ENCODE measurements around the gene DPYSL5. TPM values are rescaled to one million over a fixed set of nuclear protein-coding genes. Genes with fewer than 3 reads are reported as not detected.
A peak's percentile ranks its signal among the peaks of the same experiment; 100 is the strongest.

DPYSL5 gene
- total RNA-seq, 1 donor from 2014 or later: 2.9 TPM

- H2AFZ ChIP-seq (ENCODE audit: low read depth, low read length): no peak overlapping the region
- no peak overlapping the region for H3K4me2 ChIP-seq (ENCODE audit: low read length)
- H3K79me2 ChIP-seq (ENCODE audit: insufficient read depth, low read length): peaks cover 3% of the 10 kb centered on the region
- Mint-ChIP-seq H3K4me3 (ENCODE audit: unreplicated experiment) (no peak overlapping the region), H3K27ac (ENCODE audit: unreplicated experiment) (no peak overlapping the region), H3K4me1 (ENCODE audit: low read depth, unreplicated experiment) (peaks cover 31% of the 10 kb centered on the region), H3K9me3 (ENCODE audit: unreplicated experiment) (peaks cover 2% of the 10 kb centered on the region), H3K36me3 (ENCODE audit: low read depth, unreplicated experiment) (peaks cover 3% of the 10 kb centered on the region), H3K27me3 (ENCODE audit: low read depth, unreplicated experiment) (peaks cover under 1% of the 10 kb centered on the region)
- no peak for FAIRE-seq
- H3K36me3 ChIP-seq (ENCODE audit: insufficient read depth, low read length): no peaks in the 10 kb centered on the region
- peaks cover 1% of the 10 kb centered on the region for H3K27me3 ChIP-seq (ENCODE audit: insufficient read depth, low read length)
- H3K9ac ChIP-seq (ENCODE audit: low read length): no peak overlapping the region
- DNase-seq (ENCODE audit: low read depth): no peak
- peaks cover 11% of the 10 kb centered on the region for H3K4me1 ChIP-seq (ENCODE audit: insufficient read depth, low read length)
- H3K4me3 ChIP-seq (ENCODE audit: insufficient read depth, low read depth, low read length): no peak overlapping the region
- H3K27ac ChIP-seq (ENCODE audit: low read depth, low read length): no peak overlapping the region
- peaks cover 55% of the 10 kb centered on the region for H4K20me1 ChIP-seq (ENCODE audit: insufficient read depth, low read length)
- no peaks in the 10 kb centered on the region for H3K9me3 ChIP-seq (ENCODE audit: insufficient read depth, low read depth, low read length)
- no peak for TF ChIP-seq EZH2 (IDR thresholded peaks at IDR 0.05; ENCODE audit: insufficient read depth, low read length)
- TF ChIP-seq CTCF (IDR thresholded peaks at IDR 0.05; ENCODE audit: insufficient read depth, low read depth, low read length): no peak
Observed at GRCh38 chr2:26974352-26974751, 126.4 kb downstream of the DPYSL5 start.

- Mint-ChIP-seq H3K27me3 (ENCODE audit: low read depth, unreplicated experiment) (no peaks in the 10 kb centered on the region), H3K4me1 (ENCODE audit: low read depth, unreplicated experiment) (peaks cover 37% of the 10 kb centered on the region), H3K36me3 (ENCODE audit: low read depth, unreplicated experiment) (peaks cover 3% of the 10 kb centered on the region), H3K9me3 (ENCODE audit: unreplicated experiment) (peaks cover 2% of the 10 kb centered on the region), H3K4me3 (ENCODE audit: unreplicated experiment) (peak overlapping the region; percentile 21), H3K27ac (ENCODE audit: unreplicated experiment) (no peak overlapping the region)
- no peak overlapping the region for H3K4me2 ChIP-seq (ENCODE audit: low read length)
- DNase-seq (ENCODE audit: low read depth) (no peak), FAIRE-seq (no peak)
- H4K20me1 ChIP-seq (ENCODE audit: insufficient read depth, low read length): peaks cover 63% of the 10 kb centered on the region
- peaks cover 3% of the 10 kb centered on the region for H3K79me2 ChIP-seq (ENCODE audit: insufficient read depth, low read length)
- H3K9me3 ChIP-seq (ENCODE audit: insufficient read depth, low read depth, low read length): no peaks in the 10 kb centered on the region
- H3K36me3 ChIP-seq (ENCODE audit: insufficient read depth, low read length): no peaks in the 10 kb centered on the region
- H3K4me1 ChIP-seq (ENCODE audit: insufficient read depth, low read length): peaks cover 14% of the 10 kb centered on the region
- no peaks in the 10 kb centered on the region for H3K27me3 ChIP-seq (ENCODE audit: insufficient read depth, low read length)
- no peak overlapping the region for H2AFZ ChIP-seq (ENCODE audit: low read depth, low read length)
- H3K4me3 ChIP-seq (ENCODE audit: insufficient read depth, low read depth, low read length): no peak overlapping the region
- TF ChIP-seq EZH2 (IDR thresholded peaks at IDR 0.05; ENCODE audit: insufficient read depth, low read length) (no peak), CTCF (IDR thresholded peaks at IDR 0.05; ENCODE audit: insufficient read depth, low read depth, low read length) (no peak)
- no peak overlapping the region for H3K27ac ChIP-seq (ENCODE audit: low read depth, low read length)
- H3K9ac ChIP-seq (ENCODE audit: low read length): no peak overlapping the region
Observed at GRCh38 chr2:26975102-26975501, 127.2 kb downstream of the DPYSL5 start.

- no peak overlapping the region for H3K4me3 Mint-ChIP-seq (ENCODE audit: unreplicated experiment)
- Histone ChIP-seq H3K9me3 (ENCODE audit: insufficient read depth, low read depth, low read length) (no peaks in the 10 kb centered on the region), H3K4me1 (ENCODE audit: insufficient read depth, low read length) (peaks cover 13% of the 10 kb centered on the region), H2AFZ (ENCODE audit: low read depth, low read length) (no peak overlapping the region), H3K27ac (ENCODE audit: low read depth, low read length) (no peak overlapping the region), H3K9ac (ENCODE audit: low read length) (no peak overlapping the region), H3K27me3 (ENCODE audit: insufficient read depth, low read length) (no peaks in the 10 kb centered on the region), H4K20me1 (ENCODE audit: insufficient read depth, low read length) (peaks cover 64% of the 10 kb centered on the region), H3K36me3 (ENCODE audit: insufficient read depth, low read length) (no peaks in the 10 kb centered on the region), H3K79me2 (ENCODE audit: insufficient read depth, low read length) (peaks cover 3% of the 10 kb centered on the region), H3K4me3 (ENCODE audit: insufficient read depth, low read depth, low read length) (no peak overlapping the region), H3K4me2 (ENCODE audit: low read length) (no peak overlapping the region)
- H3K27ac Mint-ChIP-seq (ENCODE audit: unreplicated experiment): no peak overlapping the region
- DNase-seq (ENCODE audit: low read depth): no peak
- FAIRE-seq: no peak
- TF ChIP-seq EZH2 (IDR thresholded peaks at IDR 0.05; ENCODE audit: insufficient read depth, low read length) (no peak), CTCF (IDR thresholded peaks at IDR 0.05; ENCODE audit: insufficient read depth, low read depth, low read length) (no peak)
- peaks cover 2% of the 10 kb centered on the region for H3K9me3 Mint-ChIP-seq (ENCODE audit: unreplicated experiment)
- peaks cover 38% of the 10 kb centered on the region for H3K4me1 Mint-ChIP-seq (ENCODE audit: low read depth, unreplicated experiment)
- peaks cover 4% of the 10 kb centered on the region for H3K36me3 Mint-ChIP-seq (ENCODE audit: low read depth, unreplicated experiment)
- H3K27me3 Mint-ChIP-seq (ENCODE audit: low read depth, unreplicated experiment): no peaks in the 10 kb centered on the region
Observed at GRCh38 chr2:26975656-26976055, 127.7 kb downstream of the DPYSL5 start.

Measured in astrocyte (in vitro differentiated cells and primary cell).